DND-41 (cell line): Measurements from ENCODE around the gene SYNJ1.
"Not testable (repeated sequence)": the region's sequence is repeated elsewhere in the genome, so short reads cannot be mapped to it uniquely, and the experiment has no call there.

ENCODE experiments used
- ATAC-seq: fragments of 200-7000 bp; cut with Tn5 transposase; 3 replicates; pipeline ENCODE4 v1.9.1; 2021; ENCODE audit warnings: low read depth; ENCODE audit not compliant: insufficient read depth
- DNase-seq: peaks from one replicate; pipeline ENCODE4 v3.0.0-alpha.2; 2020
- H2AFZ ChIP-seq: 2 replicates; pipeline ENCODE4 v1.6.0; 2012; ENCODE audit warnings: low read depth, low read length
- H3K27ac ChIP-seq: 2 replicates; pipeline ENCODE4 v1.5.1; 2012; ENCODE audit warnings: low read length, inconsistent platforms
- H3K27me3 ChIP-seq: fragments of 200-600 bp; sonication (generic); 2 replicates; pipeline ENCODE4 v1.6.0; 2012; ENCODE audit warnings: low read length, mild to moderate bottlenecking, inconsistent platforms; ENCODE audit not compliant: insufficient read depth, poor library complexity
- H3K36me3 ChIP-seq: 2 replicates; pipeline ENCODE4 v1.5.1; 2012; ENCODE audit warnings: low read length, inconsistent platforms; ENCODE audit not compliant: insufficient read depth
- H3K4me1 ChIP-seq: 2 replicates; pipeline ENCODE4 v1.5.1; 2012; ENCODE audit warnings: mild to moderate bottlenecking, low read length; ENCODE audit not compliant: insufficient read depth
- H3K4me2 ChIP-seq: 2 replicates; pipeline ENCODE4 v1.6.0; 2012; ENCODE audit warnings: mild to moderate bottlenecking, moderate library complexity, low read length, inconsistent platforms; ENCODE audit not compliant: insufficient read depth
- H3K4me3 ChIP-seq, 2 experiments: fragments of 200-600 bp in 1 of 2; shearing (Covaris generic) in 1 of 2; 2 replicates each; pipeline ENCODE4 v1.5.1; 2012 to 2016; ENCODE audit warnings: inconsistent platforms in 2 of 2, low read length in 2 of 2, mild to moderate bottlenecking in 2 of 2, low read depth in 1 of 2, moderate library complexity in 1 of 2
- H3K79me2 ChIP-seq: 2 replicates; pipeline ENCODE4 v1.6.0; 2012; ENCODE audit warnings: low read length, inconsistent platforms; ENCODE audit not compliant: insufficient read depth
- H3K9ac ChIP-seq: 2 replicates; pipeline ENCODE4 v1.6.0; 2012; ENCODE audit warnings: low read depth, mild to moderate bottlenecking, inconsistent platforms, low read length, moderate library complexity
- H3K9me3 ChIP-seq: 2 replicates; pipeline ENCODE4 v1.5.1; 2012; ENCODE audit warnings: low read length, moderate library complexity, mild to moderate bottlenecking, inconsistent platforms; ENCODE audit not compliant: insufficient read depth, severe bottlenecking
- H4K20me1 ChIP-seq: 2 replicates; pipeline ENCODE4 v1.6.0; 2012; ENCODE audit warnings: low read length; ENCODE audit not compliant: insufficient read depth
- CTCF ChIP-seq: IDR thresholded peaks from 2 replicates; pipeline ENCODE4 v1.5.1; 2012; ENCODE audit warnings: borderline replicate concordance, low read length, moderate library complexity, mild to moderate bottlenecking; ENCODE audit not compliant: poor library complexity, severe bottlenecking; ENCODE audit errors: extremely low read depth
- EZH2 ChIP-seq: IDR thresholded peaks from 3 replicates; pipeline ENCODE4 v1.6.1; 2012; ENCODE audit warnings: borderline replicate concordance, low read depth, mild to moderate bottlenecking, moderate library complexity, low read length, inconsistent platforms; ENCODE audit not compliant: severe bottlenecking

SYNJ1 gene

GRCh38 chr21:32645261-32646182 lies 82.3 kb downstream of the SYNJ1 start:
- no peak overlapping the region for H3K4me3 ChIP-seq
- no peaks in the 10 kb centered on the region for H3K79me2 ChIP-seq
- TF ChIP-seq CTCF (no peak), EZH2 (no peak)
- no peak overlapping the region for H3K4me2 ChIP-seq
- no peaks in the 10 kb centered on the region for H4K20me1 ChIP-seq
- no peaks in the 10 kb centered on the region for H3K27me3 ChIP-seq
- no peak for ATAC-seq
- no peaks in the 10 kb centered on the region for H3K4me1 ChIP-seq
- peaks cover 27% of the 10 kb centered on the region; the same call in 1 of the 2 replicates for H3K36me3 ChIP-seq
- no peak overlapping the region for H3K27ac ChIP-seq
- H3K9me3 ChIP-seq, result no peaks in the 10 kb centered on the region
- DNase-seq, result no peak
- H2AFZ ChIP-seq, result no peak overlapping the region
- H3K9ac ChIP-seq, result no peak overlapping the region

- Histone ChIP-seq H3K36me3 (peaks cover 48% of the 10 kb centered on the region), H3K4me1 (no peaks in the 10 kb centered on the region), H3K79me2 (no peaks in the 10 kb centered on the region), H2AFZ (no peak overlapping the region), H3K27me3 (no peaks in the 10 kb centered on the region), H3K9me3 (no peaks in the 10 kb centered on the region), H3K9ac (no peak overlapping the region), H4K20me1 (no peaks in the 10 kb centered on the region), H3K4me3 (no peak overlapping the region), H3K4me2 (no peak overlapping the region), H3K27ac (no peak overlapping the region)
- TF ChIP-seq EZH2 (no peak), CTCF (no peak)
- DNase-seq (no peak), ATAC-seq (no peak)
These were observed 85.8 kb downstream of the SYNJ1 start for GRCh38 chr21:32641710-32642698.

- TF ChIP-seq EZH2 (no peak), CTCF (no peak)
- peaks cover 20% of the 10 kb centered on the region for H3K36me3 ChIP-seq
- no peak overlapping the region for H3K9ac ChIP-seq
- no peaks in the 10 kb centered on the region for H4K20me1 ChIP-seq
- ATAC-seq (no peak), DNase-seq (no peak)
- no peaks in the 10 kb centered on the region for H3K79me2 ChIP-seq
- H3K4me2 ChIP-seq, result no peak overlapping the region
- no peak overlapping the region for H2AFZ ChIP-seq
- H3K27ac ChIP-seq, result no peak overlapping the region
- H3K9me3 ChIP-seq, result no peaks in the 10 kb centered on the region
- no peaks in the 10 kb centered on the region for H3K4me1 ChIP-seq
- no peak overlapping the region for H3K4me3 ChIP-seq
- H3K27me3 ChIP-seq, result no peaks in the 10 kb centered on the region
These were observed 101.1 kb downstream of the SYNJ1 start for GRCh38 chr21:32626621-32627196.

- H4K20me1 ChIP-seq, H3K27me3 ChIP-seq, H2AFZ ChIP-seq, H3K9ac ChIP-seq, H3K36me3 ChIP-seq, H3K4me1 ChIP-seq, H3K4me3 ChIP-seq, H3K4me2 ChIP-seq, H3K27ac ChIP-seq, H3K79me2 ChIP-seq, H3K9me3 ChIP-seq, DNase-seq, ATAC-seq: not testable (repeated sequence)
These were observed 109.6 kb downstream of the SYNJ1 start for GRCh38 chr21:32618218-32618617.
